A549 (cell line): Measurements from ENCODE around the gene GUCA1A. TPM values are rescaled to one million over a fixed set of nuclear protein-coding genes. Genes with fewer than 3 reads are reported as not detected.
"Not testable (repeated sequence)": the region's sequence is repeated elsewhere in the genome, so short reads cannot be mapped to it uniquely, and the experiment has no call there.

Experiments
- ATAC-seq, 2 experiments: fragments of 200-7000 bp in 1 of 2; fragments of >200 bp in 1 of 2; cut with Nextera tagmentation in 1 of 2; cut with Tn5 transposase in 1 of 2; 3 replicates each; pipeline versions ENCODE4 v1.8.0 to v1.9.1; 2018 to 2020; ENCODE audit warnings: mild to moderate bottlenecking in 1 of 2, moderate library complexity in 1 of 2
- CTCF ChIA-PET: fragments of 300-600 bp; sonication (Branson Sonifier 250); formaldehyde crosslinking; extraction: SDS; loops from one replicate; lab custom pipeline; 2021; ENCODE audit warnings: antibody characterized with exemption, inconsistent platforms; lab: Yijun Ruan, JAX
- POLR2A ChIA-PET: fragments of 350-600 bp; formaldehyde crosslinking; extraction: SDS; loops from one replicate; lab custom pipeline; 2021; ENCODE audit warnings: antibody characterized with exemption, inconsistent platforms; lab: Yijun Ruan, JAX
- DNase-seq, 2 experiments: peaks; one replicate each; pipeline versions ENCODE4 v3.0.0 to v3.0.0-alpha.2; 2011 to 2016; ENCODE audit warnings: low read depth in 1 of 2, low spot score in 1 of 2
- FAIRE-seq: peaks from 2 replicates; lab custom pipeline; 2011; peaks lifted over from hg19 to GRCh38; lab: Jason Lieb, UNC
- H3K27ac ChIP-seq, 2 experiments: fragments of >200 bp; sonication (Bioruptor Twin); formaldehyde crosslinking; 3 replicates each; pipeline ENCODE4 v1.5.1; 2016 to 2017
- H3K4me1 ChIP-seq: fragments of >200 bp; sonication (Bioruptor Twin); formaldehyde crosslinking; 3 replicates; pipeline ENCODE4 v1.6.1; 2016
- H3K4me2 ChIP-seq: fragments of >200 bp; sonication (Bioruptor Twin); formaldehyde crosslinking; 3 replicates; pipeline ENCODE4 v1.6.1; 2016
- H3K4me3 ChIP-seq: fragments of >200 bp; sonication (Bioruptor Twin); formaldehyde crosslinking; 3 replicates; pipeline ENCODE4 v1.5.1; 2016
- H3K9me3 ChIP-seq: fragments of >200 bp; sonication (Bioruptor Twin); formaldehyde crosslinking; 3 replicates; pipeline ENCODE4 v1.6.1; 2016
- CHD2 ChIP-seq: fragments of 150-350 bp; IDR thresholded peaks from 2 replicates; pipeline ENCODE4 v1.6.1; 2014; ENCODE audit warnings: low read length; ENCODE audit not compliant: partially characterized antibody
- HOXB5 ChIP-seq: fragments of 250-450 bp; sonication (Bioruptor Pico); IDR thresholded peaks from 2 replicates; pipeline ENCODE4 v1.5.0; 2020; ENCODE audit warnings: mild to moderate bottlenecking, moderate library complexity
- JUN ChIP-seq, 2 experiments: fragments of >200 bp; sonication (Bioruptor Twin); formaldehyde crosslinking; IDR thresholded peaks; 2 replicates in 1 of 2; 3 replicates in 1 of 2; pipeline ENCODE4 v1.6.1; 2016 to 2017
- KDM1A ChIP-seq: fragments of 200-600 bp; sonication (generic); IDR thresholded peaks from 2 replicates; pipeline ENCODE4 v1.6.1; 2016; ENCODE audit warnings: low read depth, mild to moderate bottlenecking
- NR3C1 ChIP-seq: fragments of >200 bp; sonication (Bioruptor Twin); formaldehyde crosslinking; IDR thresholded peaks from 3 replicates; pipeline ENCODE4 v1.6.1; 2017
- RAD21 ChIP-seq, 2 experiments: fragments of >200 bp in 1 of 2; sonication (Bioruptor Twin) in 1 of 2; formaldehyde crosslinking in 1 of 2; IDR thresholded peaks in 1 of 2; conservative IDR thresholded peaks in 1 of 2; 2 replicates in 1 of 2; 3 replicates in 1 of 2; pipeline ENCODE4 v1.6.1; 2012 to 2018; ENCODE audit warnings: inconsistent platforms in 1 of 2
- RCOR1 ChIP-seq: fragments of 150-350 bp; IDR thresholded peaks from 2 replicates; pipeline ENCODE4 v1.6.1; 2014; ENCODE audit warnings: antibody characterized with exemption, low read length, low read depth
- SMC3 ChIP-seq: fragments of >200 bp; sonication (Bioruptor Twin); formaldehyde crosslinking; IDR thresholded peaks from 3 replicates; pipeline ENCODE4 v1.6.1; 2018; ENCODE audit warnings: inconsistent platforms
- TFCP2L1 ChIP-seq: fragments of 250-450 bp; sonication (Bioruptor Pico); IDR thresholded peaks from 2 replicates; pipeline ENCODE4 v1.5.0; 2021; ENCODE audit warnings: mild to moderate bottlenecking
- WGBS: methylation state at CpG from one replicate; pipeline ENCODE4 v1.1.6; 2017; ENCODE audit errors: missing lambda C conversion rate; 5-methylcytosine and 5-hydroxymethylcytosine counted together
- polyA plus RNA-seq, 4 experiments: library from polyadenylated mRNA; depleted of rRNA in 3 of 4; stranded (reverse); fragments of >200 nt; fragmentation: RNase III in 1 of 4; extraction: RNeasy Plus Mini Kit Qiagen cat#74134 plus additional on column Dnase treatment in 1 of 4; gene quantifications; 2 replicates in 3 of 4; 3 replicates in 1 of 4; pipeline ENCODE4 v1.2.3, GENCODE V29; 2011 to 2017
- TF ChIP-seq, protein P1 (sequence below): fragments of >200 bp; sonication (Bioruptor Twin); formaldehyde crosslinking; IDR thresholded peaks from 3 replicates; pipeline ENCODE4 v1.5.1; 2016
- TF ChIP-seq, protein P2 (sequence below): fragments of 250-450 bp; sonication (Bioruptor Pico); IDR thresholded peaks from 2 replicates; pipeline ENCODE4 v1.5.0; 2020; ENCODE audit warnings: low read depth, mild to moderate bottlenecking, moderate library complexity
- TF ChIP-seq, protein P3 (sequence below): IDR thresholded peaks from 2 replicates; pipeline ENCODE4 v1.6.1; 2012; ENCODE audit warnings: low read depth, borderline replicate concordance

Gene GUCA1A
- polyA plus RNA-seq, 2 of the 4 experiments (the other 2 are of a cell fraction) = not detected

DNA sequence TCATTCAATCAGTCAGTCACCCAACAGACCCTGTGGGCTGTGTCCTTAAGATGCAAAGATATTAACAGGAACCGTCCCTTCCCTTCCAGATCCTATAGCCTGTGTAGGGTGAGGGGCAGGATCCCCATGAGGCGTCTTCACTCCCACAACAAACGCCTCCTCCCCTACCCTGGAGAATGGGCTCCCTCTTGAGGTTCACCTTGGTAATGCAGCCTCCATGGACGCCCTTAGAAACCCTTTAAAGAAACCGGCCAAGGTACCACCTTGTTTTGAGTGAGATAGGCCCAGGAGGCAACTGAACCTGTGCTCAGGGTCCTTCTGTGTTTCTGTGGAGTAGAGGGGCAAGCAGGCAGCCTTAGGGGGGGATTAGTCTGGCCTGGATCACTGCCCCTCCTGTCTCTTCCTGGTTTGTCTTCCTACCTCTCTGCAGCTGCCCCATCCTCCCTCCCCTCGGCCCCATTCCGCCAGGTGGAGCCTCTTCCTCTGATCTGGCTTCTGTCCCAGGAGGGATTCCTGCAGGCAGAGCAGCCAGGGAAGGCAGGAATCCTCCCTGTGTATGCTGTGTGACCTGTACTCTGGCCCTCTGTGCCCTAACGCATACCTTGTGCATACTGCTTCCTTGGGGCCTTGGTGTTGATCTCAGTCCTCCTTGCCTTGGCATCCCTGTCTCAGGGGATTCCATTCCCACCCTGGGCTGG is 6.6 kb upstream of the GUCA1A start:
- peak overlapping the region; percentile 2; the same call in 2 of the 3 replicates for H3K4me2 ChIP-seq
- peak overlapping the region; percentile 70 to 86; a peak in 5 of 6 replicates for H3K27ac ChIP-seq
- WGBS = 7% methylated on average over 3 of the region's 8 CpGs

DNA sequence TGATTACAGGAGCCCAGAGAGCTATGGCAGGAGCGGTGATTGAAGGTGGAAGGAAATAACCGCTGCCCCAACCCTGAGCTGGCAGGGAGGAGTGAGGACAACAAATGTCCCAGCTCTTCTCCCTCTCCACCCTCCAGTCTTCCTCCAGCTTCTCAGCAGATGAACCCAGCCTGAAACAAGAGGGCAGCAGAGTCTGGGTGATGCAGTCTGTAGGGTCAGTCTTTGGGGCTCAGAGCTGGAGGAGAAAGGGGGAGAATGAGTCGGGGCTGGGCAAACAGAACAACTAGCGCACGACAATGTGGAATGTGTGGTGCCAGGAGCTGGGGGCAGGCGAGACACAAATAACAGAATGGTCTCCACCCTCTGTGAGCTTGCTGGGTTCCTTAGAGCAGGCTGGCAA is 4.5 kb upstream of the GUCA1A start:
- FAIRE-seq = no peak
- WGBS = 72% methylated on average over 6 of the region's 6 CpGs
- ChIA-PET POLR2A (interaction anchor here (1.4 kb wide), 1 partner anchor 46 kb away, joined by 3 read pairs; no protein-coding TSS in a partner anchor), CTCF (interaction anchor here (1.0 to 13.1 kb wide), 7 partner anchors 10 to 87 kb away, joined by 3 to 172 read pairs (median 7); no protein-coding TSS in a partner anchor)
- ATAC-seq = no peak
- no peaks in the 10 kb centered on the region for H3K9me3 ChIP-seq
- peaks cover 5% of the 10 kb centered on the region; the same call in 2 of the 3 replicates for H3K4me1 ChIP-seq
- H3K4me3 ChIP-seq = no peak overlapping the region
- DNase-seq = no peak
- no peak overlapping the region for H3K4me2 ChIP-seq
- peak; percentile 29; the same call in 2 of the 3 replicates for TF ChIP-seq SMC3
- TF ChIP-seq RAD21 (conservative IDR thresholded peaks at IDR 0.05 in 1 of 2, IDR thresholded peaks at IDR 0.05 in 1 of 2) = peak; percentile 25 to 45; a peak in 2 of 5 replicates
- no peak for TF ChIP-seq NR3C1
- TF ChIP-seq, protein P1, sequence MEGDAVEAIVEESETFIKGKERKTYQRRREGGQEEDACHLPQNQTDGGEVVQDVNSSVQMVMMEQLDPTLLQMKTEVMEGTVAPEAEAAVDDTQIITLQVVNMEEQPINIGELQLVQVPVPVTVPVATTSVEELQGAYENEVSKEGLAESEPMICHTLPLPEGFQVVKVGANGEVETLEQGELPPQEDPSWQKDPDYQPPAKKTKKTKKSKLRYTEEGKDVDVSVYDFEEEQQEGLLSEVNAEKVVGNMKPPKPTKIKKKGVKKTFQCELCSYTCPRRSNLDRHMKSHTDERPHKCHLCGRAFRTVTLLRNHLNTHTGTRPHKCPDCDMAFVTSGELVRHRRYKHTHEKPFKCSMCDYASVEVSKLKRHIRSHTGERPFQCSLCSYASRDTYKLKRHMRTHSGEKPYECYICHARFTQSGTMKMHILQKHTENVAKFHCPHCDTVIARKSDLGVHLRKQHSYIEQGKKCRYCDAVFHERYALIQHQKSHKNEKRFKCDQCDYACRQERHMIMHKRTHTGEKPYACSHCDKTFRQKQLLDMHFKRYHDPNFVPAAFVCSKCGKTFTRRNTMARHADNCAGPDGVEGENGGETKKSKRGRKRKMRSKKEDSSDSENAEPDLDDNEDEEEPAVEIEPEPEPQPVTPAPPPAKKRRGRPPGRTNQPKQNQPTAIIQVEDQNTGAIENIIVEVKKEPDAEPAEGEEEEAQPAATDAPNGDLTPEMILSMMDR = no peak
- no peak for TF ChIP-seq KDM1A
- TF ChIP-seq, protein P2, sequence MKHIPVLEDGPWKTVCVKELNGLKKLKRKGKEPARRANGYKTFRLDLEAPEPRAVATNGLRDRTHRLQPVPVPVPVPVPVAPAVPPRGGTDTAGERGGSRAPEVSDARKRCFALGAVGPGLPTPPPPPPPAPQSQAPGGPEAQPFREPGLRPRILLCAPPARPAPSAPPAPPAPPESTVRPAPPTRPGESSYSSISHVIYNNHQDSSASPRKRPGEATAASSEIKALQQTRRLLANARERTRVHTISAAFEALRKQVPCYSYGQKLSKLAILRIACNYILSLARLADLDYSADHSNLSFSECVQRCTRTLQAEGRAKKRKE (CRISPR knock-in tag) = no peak
- TF ChIP-seq CHD2 = no peak
- no peak for TF ChIP-seq JUN (IDR thresholded peaks at IDR 0.05)
- no peak for TF ChIP-seq HOXB5 (CRISPR knock-in tag)
- TF ChIP-seq RCOR1 = no peak
- TF ChIP-seq, protein P3, sequence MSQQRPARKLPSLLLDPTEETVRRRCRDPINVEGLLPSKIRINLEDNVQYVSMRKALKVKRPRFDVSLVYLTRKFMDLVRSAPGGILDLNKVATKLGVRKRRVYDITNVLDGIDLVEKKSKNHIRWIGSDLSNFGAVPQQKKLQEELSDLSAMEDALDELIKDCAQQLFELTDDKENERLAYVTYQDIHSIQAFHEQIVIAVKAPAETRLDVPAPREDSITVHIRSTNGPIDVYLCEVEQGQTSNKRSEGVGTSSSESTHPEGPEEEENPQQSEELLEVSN = no peak
- no peak overlapping the region for H3K27ac ChIP-seq

More for the DNA sequence above, 6.6 kb upstream of the GUCA1A start:
- DNase-seq (peak; percentile 72 to 81), FAIRE-seq (no peak), ATAC-seq (peak; percentile 92 to 93)
- peaks cover 5% of the 10 kb centered on the region; the same call in 2 of the 3 replicates for H3K4me1 ChIP-seq
- no peak overlapping the region for H3K4me3 ChIP-seq
- ChIA-PET CTCF (interaction anchor here (0.6 to 13.1 kb wide), 25 partner anchors 15 to 706 kb away, joined by 3 to 172 read pairs (median 4); partner anchors contain the start of genes C6orf132, GUCA1B and MRPS10), POLR2A (no interaction called here)
- TF ChIP-seq TFCP2L1 (no peak), RAD21 (conservative IDR thresholded peaks at IDR 0.05 in 1 of 2, IDR thresholded peaks at IDR 0.05 in 1 of 2) (peak; percentile 90 to 91), SMC3 (peak; percentile 90)
- TF ChIP-seq, protein P1 = peak; percentile 85
- H3K9me3 ChIP-seq = no peaks in the 10 kb centered on the region

DNA sequence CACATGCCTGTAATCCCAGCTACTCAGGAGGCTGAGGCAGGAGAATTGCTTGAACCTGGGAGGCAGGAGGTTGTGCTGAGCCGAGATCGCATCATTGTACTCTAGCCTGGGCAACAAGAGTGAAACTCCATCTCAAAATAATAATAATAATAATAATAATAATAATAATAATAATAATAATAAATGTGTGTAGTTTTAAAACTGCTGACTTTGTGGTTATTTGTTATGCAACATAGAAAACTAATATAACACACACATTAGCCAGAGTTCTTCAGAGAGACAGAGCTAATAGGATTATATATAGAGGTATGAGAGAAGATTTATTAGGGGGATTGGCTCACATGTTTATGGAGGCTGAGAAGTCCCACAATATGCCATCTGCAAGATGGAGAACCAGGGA is 3.4 kb upstream of the GUCA1A start:
- ChIA-PET CTCF (interaction anchor here (1.0 to 13.1 kb wide), 5 partner anchors 15 to 89 kb away, joined by 3 to 172 read pairs (median 4); no protein-coding TSS in a partner anchor), POLR2A (interaction anchor here (1.4 kb wide), 1 partner anchor 45 kb away, joined by 3 read pairs; no protein-coding TSS in a partner anchor)
- not testable (repeated sequence) for FAIRE-seq, H3K4me1 ChIP-seq, H3K4me2 ChIP-seq, ATAC-seq, H3K27ac ChIP-seq, H3K9me3 ChIP-seq, DNase-seq, H3K4me3 ChIP-seq
- 79% methylated on average over 2 of the region's 2 CpGs for WGBS
